Endometrial microvascular endothelial cells (primary cell): ENCODE data around the gene RASAL2. TPM values are rescaled to one million over a fixed set of nuclear protein-coding genes. Genes with fewer than 3 reads are reported as not detected.
"Not testable (repeated sequence)": the region's sequence is repeated elsewhere in the genome, so short reads cannot be mapped to it uniquely, and the experiment has no call there.

Experiments used
- in situ Hi-C: cut with HindIII; loops from 2 replicates; pipeline ENCODE4 v1.10.0; 2017; ENCODE audit warnings: low sequenced_read_pairs, low pct_unique_long_range_greater_than_20kb; ENCODE audit errors: inconsistent ontology term
- total RNA-seq: library from RNA; depleted of rRNA; stranded (reverse); fragments of >200 nt; gene quantifications from one replicate; pipeline ENCODE4 v1.2.3, GENCODE V29; 2015; ENCODE audit errors: inconsistent ontology term

The RASAL2 gene
- total RNA-seq, 1 donor from 2014 or later, result 11.8 TPM

DNA sequence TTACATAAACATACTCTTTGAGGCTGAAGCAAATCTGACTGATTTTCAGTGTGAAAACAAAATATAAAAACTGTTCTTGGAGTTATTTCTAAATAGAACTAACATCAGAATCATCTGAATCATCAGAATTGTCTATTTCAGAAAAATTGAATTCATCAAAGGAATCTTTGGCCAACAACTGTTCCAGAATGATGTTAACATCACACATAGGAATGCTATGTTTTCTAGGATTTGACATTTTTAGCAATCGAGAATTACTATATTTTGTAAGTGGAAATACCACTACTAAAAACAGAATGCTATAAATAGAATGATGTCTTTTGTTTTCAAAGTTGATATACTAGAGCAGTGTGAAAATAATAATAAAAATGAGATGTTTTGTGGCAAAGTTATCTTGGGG, 258.0 kb downstream of the RASAL2 start:
- in situ Hi-C loops, result not testable (repeated sequence)

DNA sequence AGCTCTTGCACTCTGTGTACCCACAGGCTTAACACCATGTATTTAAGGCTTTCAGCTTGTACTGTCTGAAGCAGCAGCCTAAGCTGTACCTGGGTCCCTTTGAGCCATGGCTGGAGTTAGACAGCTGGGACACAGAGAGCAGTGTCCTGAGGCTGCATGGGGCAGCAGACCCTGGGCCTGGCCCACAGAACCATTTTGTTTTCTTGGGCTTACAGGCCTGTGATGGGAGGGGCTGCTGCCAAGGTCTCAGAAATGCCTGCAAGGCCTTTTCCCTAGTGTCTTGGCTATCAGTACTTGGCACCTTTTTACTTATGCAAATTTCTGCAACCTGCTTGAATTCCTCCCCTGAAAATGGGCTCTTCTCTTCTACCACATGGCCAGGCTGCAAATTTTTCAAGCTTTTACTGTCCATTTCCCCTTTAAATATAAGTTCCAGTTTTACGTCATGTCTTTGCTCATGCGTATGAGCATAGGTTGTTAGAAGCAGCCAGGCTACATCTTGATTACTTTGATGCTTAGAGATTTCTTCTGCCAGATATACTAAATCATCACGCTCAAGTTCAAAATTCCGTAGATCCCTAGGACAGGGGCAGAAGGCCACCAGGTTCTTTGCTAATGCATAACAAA, 259.0 kb downstream of the RASAL2 start:
- in situ Hi-C loops, result no loop called here

DNA sequence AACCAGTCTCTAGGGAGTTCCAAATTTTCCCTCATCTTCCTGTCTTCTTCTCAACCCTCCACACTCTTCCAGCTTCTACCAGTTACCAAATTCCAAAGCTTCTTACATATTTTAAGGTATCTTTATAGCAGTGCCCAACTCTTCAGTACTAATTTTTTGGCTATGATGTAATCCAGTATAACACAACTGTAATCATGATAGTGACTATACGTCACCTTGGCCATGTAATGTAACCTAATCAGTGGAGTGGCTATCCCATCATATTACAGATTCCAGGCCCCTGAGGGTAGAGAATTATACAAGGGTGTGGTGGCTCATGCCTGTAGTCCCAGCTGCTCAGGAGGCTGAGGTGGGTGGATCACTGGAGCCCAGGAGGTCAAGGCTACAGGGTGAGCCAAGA, 259.6 kb downstream of the RASAL2 start:
- in situ Hi-C loops, result no loop called here

DNA sequence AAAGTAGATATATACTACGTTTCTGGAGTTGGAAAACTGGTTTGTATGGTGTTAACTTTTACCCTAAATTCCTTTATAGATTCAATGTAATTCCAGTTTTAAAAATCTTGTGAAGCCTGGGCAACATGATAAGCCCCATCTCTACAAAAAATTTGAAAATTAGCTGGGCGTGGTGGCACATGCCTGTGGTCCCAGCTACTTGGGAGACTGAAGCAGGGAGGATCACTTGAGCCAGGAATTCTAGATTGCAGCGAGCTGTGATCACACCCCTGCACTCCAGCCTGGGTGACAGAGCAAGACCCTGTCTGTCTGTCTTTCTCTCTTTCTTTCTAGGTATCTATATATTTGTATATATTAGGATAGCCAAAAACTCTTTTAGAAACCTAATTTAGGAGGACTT, 260.9 kb downstream of the RASAL2 start:
- in situ Hi-C loops, result no loop called here

DNA sequence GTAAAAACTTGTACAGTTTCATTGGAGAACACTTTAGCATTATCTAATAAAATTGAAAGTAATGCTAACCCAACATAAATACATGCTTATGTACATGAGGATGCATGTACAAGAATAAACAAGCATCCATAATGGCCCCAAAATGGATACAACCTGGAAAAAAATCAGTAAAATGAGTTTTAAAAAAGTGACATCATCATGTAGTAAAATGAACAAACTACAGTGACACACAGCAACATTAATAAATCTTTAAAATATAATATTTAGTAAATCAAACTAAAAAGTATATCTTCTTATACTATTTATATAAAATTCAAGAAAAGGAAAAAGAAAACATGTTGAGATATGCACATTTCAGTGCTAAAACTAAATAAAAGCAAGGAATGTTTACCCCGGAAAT, 262.4 kb downstream of the RASAL2 start:
- in situ Hi-C loops, result no loop called here

DNA sequence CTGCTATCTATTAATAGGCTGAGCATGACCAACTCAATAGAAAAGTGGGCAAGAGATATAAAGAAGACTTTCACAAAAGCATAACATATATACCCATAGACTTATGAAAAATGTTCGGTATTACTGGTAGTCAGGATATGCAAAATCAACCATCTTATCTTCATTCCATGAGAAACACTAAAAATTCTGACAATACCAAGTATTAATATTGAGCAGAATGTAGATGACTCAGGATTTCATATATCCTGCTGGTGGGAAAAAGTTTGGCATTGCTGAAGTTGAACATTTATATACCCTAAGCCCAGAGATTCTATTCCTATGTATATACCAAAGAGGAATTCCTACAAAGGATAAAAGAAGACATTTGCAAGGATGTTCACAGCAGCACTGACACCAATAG, 264.6 kb downstream of the RASAL2 start:
- in situ Hi-C loops, result no loop called here

DNA sequence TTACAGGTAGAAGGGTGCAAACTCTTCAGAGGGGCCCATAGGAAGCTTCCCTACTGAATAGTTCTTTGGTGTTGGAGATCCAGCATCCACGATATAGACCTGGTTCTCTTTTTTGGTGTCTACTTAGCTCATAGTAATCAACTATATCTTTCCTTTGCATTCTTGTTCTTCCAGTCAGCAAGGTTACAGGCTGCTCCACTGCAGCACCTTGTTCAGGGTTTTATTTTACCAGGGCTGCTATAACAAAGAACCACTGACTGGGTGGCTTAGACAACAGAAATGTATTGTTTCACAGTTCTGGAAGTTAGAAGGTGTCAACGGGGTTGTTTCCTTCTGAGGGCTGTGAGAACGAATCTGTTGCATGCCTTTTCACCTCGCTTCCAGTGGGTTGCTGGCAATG, 266.5 kb downstream of the RASAL2 start:
- in situ Hi-C loops, result no loop called here

DNA sequence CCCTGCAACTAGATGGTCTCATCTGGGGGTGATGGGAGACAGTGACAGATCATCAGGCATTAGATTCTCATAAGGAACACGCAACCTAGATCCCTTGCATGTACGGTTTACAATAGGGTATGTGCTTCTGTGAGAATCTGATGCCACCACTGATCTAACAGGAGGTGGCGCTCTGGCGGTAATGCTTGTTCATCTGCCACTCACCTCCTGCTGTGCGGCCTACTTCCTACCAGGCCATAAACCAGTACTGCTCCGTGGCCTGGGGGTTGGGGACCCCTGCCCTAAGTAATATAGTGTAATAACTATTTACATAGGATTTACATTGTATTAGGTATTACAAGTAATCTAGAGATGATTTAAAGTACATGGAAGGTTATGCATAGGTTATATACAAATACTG, 267.9 kb downstream of the RASAL2 start:
- in situ Hi-C loops, result no loop called here

DNA sequence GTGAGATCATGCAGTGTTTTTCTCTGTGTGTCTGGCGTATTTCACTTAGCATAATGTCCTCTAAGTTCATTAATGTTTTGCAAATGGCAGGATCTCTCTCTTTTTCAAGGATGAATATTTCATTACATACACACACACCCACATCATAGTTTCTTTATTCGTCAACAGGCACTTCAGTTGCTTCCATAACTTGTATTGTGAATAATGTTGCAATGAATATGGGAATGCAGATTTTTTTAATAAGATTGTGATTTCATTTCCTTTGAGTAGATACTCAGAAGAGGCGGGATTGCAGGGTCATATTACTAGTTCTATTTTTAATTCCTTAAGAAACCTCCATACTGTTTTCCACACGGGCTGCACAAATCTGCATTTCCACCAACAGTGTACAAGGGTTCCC, 268.8 kb downstream of the RASAL2 start:
- in situ Hi-C loops, result no loop called here

DNA sequence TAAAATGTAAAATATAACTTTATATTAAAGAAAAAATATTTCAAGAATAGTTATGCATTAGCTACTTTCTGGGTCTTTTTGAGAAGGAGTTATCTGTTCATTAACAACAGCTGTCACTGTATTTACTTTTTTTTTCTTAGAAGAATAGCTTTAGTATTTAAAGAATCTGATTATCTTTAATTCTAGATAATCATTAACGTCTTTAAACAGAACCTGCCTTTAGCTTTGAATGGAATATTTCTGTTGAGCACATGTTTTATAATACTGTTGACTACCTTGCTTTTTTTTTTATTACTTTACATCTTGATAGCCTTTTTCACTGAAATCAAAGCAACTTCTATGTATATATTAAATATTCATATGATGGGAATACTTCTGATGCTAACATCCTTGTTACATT, 270.9 kb downstream of the RASAL2 start:
- in situ Hi-C loops, result no loop called here

DNA sequence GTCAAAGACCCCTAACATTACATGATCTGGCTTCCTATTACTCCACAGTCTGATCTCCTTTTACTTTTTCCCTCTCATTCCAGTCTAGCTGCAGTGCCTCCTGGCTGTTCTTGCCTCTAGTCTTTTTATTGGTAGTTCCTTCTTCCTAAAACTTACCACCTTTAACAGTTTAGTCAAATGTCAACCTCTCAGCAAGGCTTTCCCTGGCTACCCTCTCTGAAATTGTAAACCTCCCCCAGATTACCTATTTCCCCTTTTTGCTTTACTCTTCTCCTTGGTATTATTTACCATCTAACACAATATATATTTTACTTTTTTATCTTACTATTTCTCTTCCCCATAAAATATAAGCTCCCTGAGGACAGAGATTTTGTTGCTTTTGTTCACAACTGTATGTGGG, 273.2 kb downstream of the RASAL2 start:
- in situ Hi-C loops, result no loop called here

DNA sequence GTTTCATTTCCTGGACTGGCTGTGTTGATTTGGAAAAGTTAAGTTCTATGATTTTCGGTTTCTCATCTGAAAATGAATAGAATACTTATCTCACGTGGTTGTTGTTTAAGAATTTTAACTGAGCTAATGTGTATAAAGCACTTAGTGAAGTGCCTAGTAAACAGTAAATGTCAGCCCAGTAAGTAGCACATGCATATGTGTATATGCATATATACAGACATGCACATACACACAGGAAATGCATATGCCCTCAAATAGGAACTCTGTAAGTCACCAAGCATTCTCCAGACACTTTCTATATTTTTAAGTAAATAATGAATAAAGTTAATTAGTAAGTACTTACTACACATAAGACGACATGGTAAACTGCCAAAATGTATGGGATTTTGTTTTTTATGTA, 274.3 kb downstream of the RASAL2 start:
- in situ Hi-C loops, result no loop called here

DNA sequence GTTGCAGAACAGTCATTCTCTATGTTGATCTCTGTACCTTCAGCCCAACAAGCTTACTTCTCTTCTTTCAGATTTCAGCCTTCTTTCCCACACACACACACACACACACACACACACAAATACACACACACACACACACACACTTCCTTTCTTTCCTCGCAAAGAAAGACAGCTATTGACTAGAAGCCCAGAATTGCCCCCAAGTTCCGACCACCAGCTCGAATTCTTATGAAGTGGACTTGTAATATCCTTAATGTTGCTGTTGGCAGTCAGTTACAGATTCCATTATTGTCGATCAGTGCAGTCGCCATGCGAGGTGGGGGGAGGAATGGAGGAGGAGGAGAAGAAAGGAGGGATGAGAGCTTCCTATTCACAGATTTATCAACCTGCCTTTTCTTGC, 277.3 kb downstream of the RASAL2 start:
- in situ Hi-C loops, result no loop called here

DNA sequence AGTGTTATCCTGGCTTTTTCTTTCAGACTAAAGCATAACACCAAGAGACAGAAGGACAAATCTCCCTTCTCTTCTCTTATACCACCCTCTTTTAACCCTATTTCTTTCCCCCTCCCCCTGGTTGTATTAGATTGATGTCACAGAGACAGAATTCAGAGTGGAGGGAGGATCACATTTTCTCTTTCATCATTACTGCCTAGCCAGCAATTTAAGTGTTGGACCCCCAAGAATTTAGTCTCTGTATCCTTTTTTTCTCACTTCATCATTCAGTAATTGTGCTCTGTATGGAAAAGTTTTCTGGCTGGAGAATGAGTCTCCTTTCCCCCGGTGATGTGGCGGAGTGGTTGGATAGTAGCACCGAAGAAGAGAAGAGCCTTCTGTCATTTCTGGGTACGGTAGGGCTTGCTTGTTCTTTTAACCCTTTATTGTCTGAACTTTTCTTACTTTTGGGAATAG, 278.1 kb downstream of the RASAL2 start:
- in situ Hi-C loops, result no loop called here

DNA sequence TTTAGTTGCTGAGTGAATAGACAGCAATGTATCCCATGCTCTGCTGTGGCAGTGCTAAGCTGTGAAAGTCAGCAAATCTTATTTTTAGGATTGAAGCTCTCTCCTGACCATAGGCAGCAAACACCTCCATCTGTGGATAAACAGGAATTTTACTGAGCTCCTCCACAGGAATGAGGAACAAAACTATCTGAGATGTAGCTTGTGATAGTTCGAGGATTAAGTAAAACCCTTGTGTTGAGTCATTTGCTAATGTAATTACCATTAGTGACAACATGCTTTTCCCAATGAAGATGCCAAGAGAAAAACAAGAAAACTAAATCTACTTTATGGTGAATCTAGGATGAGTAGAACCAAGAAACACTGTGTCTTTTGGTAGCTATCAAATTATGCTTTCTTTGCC, 280.1 kb downstream of the RASAL2 start:
- in situ Hi-C loops, result no loop called here

DNA sequence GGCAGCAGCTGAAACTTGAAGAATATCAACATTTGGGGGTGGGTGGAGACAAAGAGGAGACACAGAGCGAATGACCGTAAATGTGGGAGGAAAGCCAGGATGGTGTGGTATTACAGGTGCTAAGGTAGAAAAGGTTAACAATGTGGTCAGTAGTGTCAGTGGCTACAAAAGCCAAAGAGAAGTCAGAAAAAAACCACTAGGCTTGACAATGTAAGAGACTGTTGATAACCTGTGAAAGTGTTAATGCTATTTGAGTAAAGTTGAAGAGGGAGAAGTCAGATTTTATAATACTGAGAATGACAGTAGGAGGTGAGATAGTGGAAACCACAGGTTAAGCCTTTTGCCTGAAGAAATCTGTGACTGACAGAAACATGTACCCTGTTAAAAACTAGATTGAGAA, 282.1 kb downstream of the RASAL2 start:
- in situ Hi-C loops, result no loop called here

DNA sequence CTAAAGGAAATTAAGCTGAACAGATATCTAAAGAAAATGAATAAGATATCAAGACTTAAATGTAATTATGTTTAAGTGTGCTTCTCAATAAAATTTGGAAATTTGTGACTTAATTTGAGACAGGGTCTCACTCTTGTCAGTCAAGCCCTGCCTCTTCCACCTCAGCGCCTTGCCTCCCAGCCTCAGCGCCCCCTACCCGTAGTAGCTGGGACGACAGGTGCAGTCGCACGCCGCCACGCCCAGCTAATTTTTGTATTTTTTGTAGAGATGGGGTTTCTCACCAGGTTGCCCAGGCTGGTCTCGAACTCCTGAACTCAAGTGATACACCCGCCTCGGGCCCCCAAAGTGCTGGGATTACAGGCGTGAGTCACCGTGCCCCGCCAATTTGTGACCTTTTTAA, 285.9 kb downstream of the RASAL2 start:
- in situ Hi-C loops, result no loop called here

DNA sequence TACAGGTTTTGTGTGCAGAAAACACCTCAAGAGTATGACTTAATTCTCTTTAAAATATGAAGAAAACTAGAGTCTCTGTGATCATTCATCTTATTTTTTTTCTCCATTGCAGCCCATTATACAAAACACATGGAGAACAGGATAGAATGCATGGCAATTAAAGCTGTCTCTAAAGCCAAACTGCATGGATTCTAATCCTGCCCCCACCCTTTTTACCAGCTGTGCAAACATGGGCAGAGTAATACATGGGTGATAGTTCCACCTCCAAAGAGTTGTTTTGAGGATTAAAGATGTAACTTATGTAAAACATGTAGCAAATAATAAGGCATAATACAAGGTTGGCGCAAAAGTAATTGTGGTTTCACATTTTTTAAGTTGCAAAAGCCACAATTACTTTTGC, 288.5 kb downstream of the RASAL2 start:
- in situ Hi-C loops, result no loop called here

DNA sequence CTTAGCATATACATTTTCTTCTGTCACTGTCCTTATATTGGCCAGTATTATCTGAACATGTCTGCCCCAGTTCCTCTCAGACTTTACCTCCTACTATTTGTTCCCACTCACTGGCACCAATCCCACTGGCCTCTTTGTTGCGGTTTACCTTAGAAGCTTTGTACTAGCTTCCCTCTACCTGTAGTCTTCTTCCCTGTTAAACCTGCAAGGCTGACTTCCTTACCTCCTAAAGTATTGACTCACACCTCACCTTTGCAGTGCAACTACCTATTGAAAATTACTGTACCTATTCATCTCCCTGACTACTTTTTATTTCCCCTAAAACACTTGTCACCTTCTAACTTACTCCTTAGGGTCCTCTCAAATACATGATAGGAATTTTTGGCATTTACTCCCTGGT, 291.8 kb downstream of the RASAL2 start:
- in situ Hi-C loops, result no loop called here

DNA sequence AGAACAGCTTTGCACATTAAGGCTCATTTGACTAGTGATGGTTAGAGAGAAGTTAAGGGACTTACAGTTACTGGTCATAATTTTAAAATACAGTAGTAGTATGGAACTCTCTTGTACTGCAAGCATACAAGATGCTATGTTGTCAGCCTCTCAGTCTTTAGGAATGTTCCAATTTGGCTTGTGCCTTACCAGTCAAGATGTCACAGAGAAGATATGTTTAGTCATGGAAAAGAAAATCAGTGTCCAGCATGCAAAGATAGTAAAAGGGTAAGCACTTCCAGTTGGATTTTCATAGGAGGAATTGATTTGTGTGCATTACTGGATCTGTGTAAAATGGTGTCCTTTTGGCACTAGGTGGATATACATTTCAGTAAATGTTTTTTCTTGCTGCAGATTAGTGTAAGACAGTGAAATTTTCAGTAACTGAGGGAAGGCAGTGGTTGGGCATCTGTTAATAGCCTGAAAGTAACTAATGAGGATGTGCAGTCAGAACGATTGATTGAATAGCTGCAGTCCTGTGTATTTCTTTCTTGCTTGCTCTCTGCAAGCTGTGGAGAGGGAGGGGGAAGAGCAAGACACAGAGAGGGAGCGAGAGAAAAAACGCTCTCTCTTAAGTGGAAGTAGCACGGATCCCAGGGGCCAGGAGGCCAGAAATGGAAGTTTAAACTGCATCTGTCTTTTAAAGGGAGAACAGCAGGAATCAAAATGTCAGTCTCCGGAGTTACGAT, 294.7 kb downstream of the RASAL2 start:
- in situ Hi-C loops, result no loop called here

DNA sequence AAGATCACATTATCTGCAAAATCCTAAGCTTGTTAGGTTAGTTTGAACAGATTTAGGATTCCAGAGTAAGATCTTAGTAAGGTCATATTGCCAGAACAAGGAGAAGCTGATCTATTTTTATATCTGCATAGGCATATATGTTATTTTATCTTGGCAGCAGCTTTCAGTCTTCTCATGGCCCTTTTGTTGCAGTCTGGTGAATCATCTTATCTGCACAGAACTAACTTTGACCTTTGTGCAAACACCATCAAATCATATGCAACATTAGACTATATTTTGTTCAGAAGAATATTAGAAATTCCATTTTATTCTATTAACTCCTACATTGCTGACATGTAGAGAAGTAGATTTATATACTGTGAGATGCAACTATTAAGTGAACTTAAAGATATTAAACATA, 295.5 kb downstream of the RASAL2 start:
- in situ Hi-C loops, result no loop called here
